ENCODE measurements around the gene ERCC3.

- no peak for TF ChIP-seq CTCF (conservative IDR thresholded peaks at IDR 0.05)
- TF ChIP-seq ZFX (IDR thresholded peaks at IDR 0.05): no peak
These were observed 77.8 kb downstream of the ERCC3 start for GRCh38 chr2:127216095-127216494.
